GM18511 (cell line): ENCODE measurements around the gene ISLR2.

Experiments used
- ATAC-seq: cut with Tn5 transposase; IDR thresholded peaks from one replicate; pipeline ENCODE4 v1.9.1; 2021; ENCODE audit warnings: mild to moderate bottlenecking, moderate library complexity; ENCODE audit not compliant: unreplicated experiment

The ISLR2 gene

GRCh38 chr15:74175271-74176191, 45.1 kb downstream of the ISLR2 start:
- no peak for ATAC-seq

GRCh38 chr15:74176262-74177214, 46.2 kb downstream of the ISLR2 start:
- ATAC-seq = no peak

- ATAC-seq = no peak
Observed at GRCh38 chr15:74178326-74179100, 48.1 kb downstream of the ISLR2 start.

GRCh38 chr15:74179101-74179841, 48.9 kb downstream of the ISLR2 start:
- ATAC-seq = no peak

- no peak for ATAC-seq
Observed at GRCh38 chr15:74179983-74180880, 49.8 kb downstream of the ISLR2 start.

- no peak for ATAC-seq
Observed at GRCh38 chr15:74180881-74181602, 50.7 kb downstream of the ISLR2 start.

- no peak for ATAC-seq
Observed at GRCh38 chr15:74182131-74182530, 51.7 kb downstream of the ISLR2 start.

GRCh38 chr15:74184582-74185091, 54.3 kb downstream of the ISLR2 start:
- ATAC-seq = no peak

GRCh38 chr15:74185710-74186348, 55.4 kb downstream of the ISLR2 start:
- no peak for ATAC-seq
